H9 (cell line): Measurements from ENCODE around the gene MRPL17. TPM values are rescaled to one million over a fixed set of nuclear protein-coding genes. Genes with fewer than 3 reads are reported as not detected.

Experiments used
- DNase-seq: peaks from one replicate; pipeline ENCODE4 v3.0.0-alpha.2; 2017
- H2AFZ ChIP-seq: one replicate; pipeline ENCODE4 v1.6.1; 2013; ENCODE audit warnings: mild to moderate bottlenecking, low read length, control low read depth, moderate library complexity
- H2AK5ac ChIP-seq: 2 replicates; pipeline ENCODE4 v1.6.1; 2013; ENCODE audit warnings: low read length, control low read depth, mixed read lengths; ENCODE audit not compliant: insufficient read length
- H2BK120ac ChIP-seq: one replicate; pipeline ENCODE4 v1.6.1; 2013; ENCODE audit warnings: low read depth, mild to moderate bottlenecking, low read length, control low read depth, inconsistent platforms; ENCODE audit not compliant: poor library complexity, severe bottlenecking
- H2BK12ac ChIP-seq: 2 replicates; pipeline ENCODE4 v1.6.1; 2013; ENCODE audit warnings: low read length, control low read depth, mixed read lengths, low read depth; ENCODE audit not compliant: insufficient read length
- H2BK15ac ChIP-seq: 2 replicates; pipeline ENCODE4 v1.6.1; 2013; ENCODE audit warnings: low read depth, low read length, control low read depth
- H2BK20ac ChIP-seq: one replicate; pipeline ENCODE4 v1.6.1; 2013; ENCODE audit warnings: low read depth, mild to moderate bottlenecking, low read length, control low read depth, inconsistent platforms; ENCODE audit not compliant: poor library complexity, severe bottlenecking
- H2BK5ac ChIP-seq: 2 replicates; pipeline ENCODE4 v1.6.1; 2013; ENCODE audit warnings: low read length, control low read depth, mixed read lengths; ENCODE audit not compliant: insufficient read length
- H3K14ac ChIP-seq: 2 replicates; pipeline ENCODE4 v1.6.1; 2013; ENCODE audit warnings: low read length, control low read depth; ENCODE audit not compliant: insufficient read depth
- H3K18ac ChIP-seq: 2 replicates; pipeline ENCODE4 v1.6.1; 2013; ENCODE audit warnings: low read depth, mild to moderate bottlenecking, mixed read lengths, low read length, control low read depth; ENCODE audit not compliant: insufficient read length
- H3K23ac ChIP-seq: 2 replicates; pipeline ENCODE4 v1.6.1; 2013; ENCODE audit warnings: low read length, control low read depth, mixed read lengths, low read depth; ENCODE audit not compliant: insufficient read length
- H3K23me2 ChIP-seq: 2 replicates; pipeline ENCODE4 v1.6.1; 2013; ENCODE audit warnings: low read depth, mild to moderate bottlenecking, mixed read lengths, low read length, control low read depth; ENCODE audit not compliant: insufficient read length, poor library complexity, severe bottlenecking
- H3K27ac ChIP-seq: 2 replicates; pipeline ENCODE4 v1.5.1; 2013; ENCODE audit warnings: low read length, control low read depth, mixed read lengths, low read depth; ENCODE audit not compliant: insufficient read length
- H3K27me3 ChIP-seq: 2 replicates; pipeline ENCODE4 v1.6.1; 2013; ENCODE audit warnings: low read length, control low read depth, inconsistent platforms; ENCODE audit not compliant: insufficient read depth
- H3K4ac ChIP-seq: 2 replicates; pipeline ENCODE4 v1.6.1; 2013; ENCODE audit warnings: low read depth, mild to moderate bottlenecking, control low read depth, inconsistent platforms, low read length, moderate library complexity
- H3K4me1 ChIP-seq: 2 replicates; pipeline ENCODE4 v1.6.1; 2013; ENCODE audit warnings: low read length, control low read depth, inconsistent platforms; ENCODE audit not compliant: insufficient read depth
- H3K4me2 ChIP-seq: 2 replicates; pipeline ENCODE4 v1.6.1; 2013; ENCODE audit warnings: low read length, control low read depth, mixed read lengths; ENCODE audit not compliant: insufficient read length, insufficient read depth
- H3K56ac ChIP-seq: 2 replicates; pipeline ENCODE4 v1.6.1; 2013; ENCODE audit warnings: low read depth, mild to moderate bottlenecking, mixed read lengths, low read length, control low read depth; ENCODE audit not compliant: insufficient read length
- H3K79me1 ChIP-seq: 2 replicates; pipeline ENCODE4 v1.6.1; 2013; ENCODE audit warnings: low read depth, mild to moderate bottlenecking, moderate library complexity, low read length, control low read depth, inconsistent platforms; ENCODE audit not compliant: insufficient read depth, poor library complexity, severe bottlenecking
- H3K79me2 ChIP-seq: 2 replicates; pipeline ENCODE4 v1.6.1; 2013; ENCODE audit warnings: low read length, control low read depth, inconsistent platforms; ENCODE audit not compliant: insufficient read depth
- H3K9ac ChIP-seq: 2 replicates; pipeline ENCODE4 v1.6.1; 2013; ENCODE audit warnings: low read length, control low read depth, mixed read lengths; ENCODE audit not compliant: insufficient read length; ENCODE audit errors: extremely low read depth
- H3K9me3 ChIP-seq: one replicate; pipeline ENCODE4 v1.6.1; 2013; ENCODE audit warnings: low read depth, low read length, inconsistent platforms; ENCODE audit not compliant: control insufficient read depth
- H3T11ph ChIP-seq: one replicate; pipeline ENCODE4 v1.6.1; 2013; ENCODE audit warnings: mild to moderate bottlenecking, low read length, control low read depth, inconsistent platforms
- H4K20me1 ChIP-seq: one replicate; pipeline ENCODE4 v1.6.1; 2013; ENCODE audit not compliant: control insufficient read depth, insufficient read length, insufficient read depth
- H4K5ac ChIP-seq: 2 replicates; pipeline ENCODE4 v1.6.1; 2013; ENCODE audit warnings: low read depth, mild to moderate bottlenecking, mixed read lengths, low read length, control low read depth; ENCODE audit not compliant: insufficient read length
- H4K8ac ChIP-seq: replicated peaks from 2 replicates; pipeline ENCODE4 v1.6.1; 2013; ENCODE audit warnings: low read length, control low read depth, mixed read lengths, low read depth; ENCODE audit not compliant: insufficient read length
- H4K91ac ChIP-seq: 2 replicates; pipeline ENCODE4 v1.6.1; 2013; ENCODE audit warnings: low read depth, mild to moderate bottlenecking, moderate library complexity, mixed read lengths, low read length, control low read depth; ENCODE audit not compliant: insufficient read length
- H3K27ac Mint-ChIP-seq, 3 experiments: 2 replicates in 2 of 3; 3 replicates in 1 of 3; pipeline ENCODE4 v1.8.0; 2020 to 2021; ENCODE audit warnings: mixed read lengths in 3 of 3, mild to moderate bottlenecking in 1 of 3, moderate library complexity in 1 of 3
- H3K27me3 Mint-ChIP-seq: 2 replicates; pipeline ENCODE4 v1.8.0; 2021; ENCODE audit warnings: low read depth, mild to moderate bottlenecking, moderate library complexity, mixed read lengths
- H3K36me3 Mint-ChIP-seq, 3 experiments: 2 replicates in 2 of 3; 3 replicates in 1 of 3; pipeline ENCODE4 v1.8.0; 2020 to 2021; ENCODE audit warnings: low read depth in 3 of 3, mixed read lengths in 3 of 3; ENCODE audit not compliant: insufficient read depth in 1 of 3
- H3K4me1 Mint-ChIP-seq, 2 experiments: 2 replicates each; pipeline ENCODE4 v1.8.0; 2020; ENCODE audit warnings: mixed read lengths in 2 of 2
- H3K4me3 Mint-ChIP-seq, 2 experiments: 2 replicates in 1 of 2; 3 replicates in 1 of 2; pipeline ENCODE4 v1.8.0; 2020 to 2021; ENCODE audit warnings: mild to moderate bottlenecking in 2 of 2, mixed read lengths in 2 of 2, moderate library complexity in 1 of 2
- H3K9me3 Mint-ChIP-seq, 2 experiments: 2 replicates in 1 of 2; 3 replicates in 1 of 2; pipeline ENCODE4 v1.8.0; 2020; ENCODE audit warnings: mild to moderate bottlenecking in 2 of 2, mixed read lengths in 2 of 2, moderate library complexity in 1 of 2
- WGBS: extraction: QIAGEN DNeasy Blood & Tissue Kit; methylation state at CpG from one replicate; pipeline ENCODE4 v1.1.7; 2013; ENCODE audit warnings: missing lambda C conversion rate, low lambda C conversion rate, mixed read lengths; ENCODE audit not compliant: insufficient read length; ENCODE audit errors: extremely low coverage; 5-methylcytosine and 5-hydroxymethylcytosine counted together
- total RNA-seq: library from RNA; stranded (reverse); gene quantifications from 2 replicates; pipeline ENCODE4 v1.2.1, GENCODE V29; 2021
- TF ChIP-seq, protein P1 (sequence below): fragments of 200-600 bp; sonication (generic); conservative IDR thresholded peaks from 3 replicates; pipeline ENCODE4 v1.8.0; 2021; ENCODE audit warnings: antibody characterized with exemption, mild to moderate bottlenecking

Gene MRPL17
- total RNA-seq, 1 experiment from 2014 or later, result 75.5 TPM

DNA sequence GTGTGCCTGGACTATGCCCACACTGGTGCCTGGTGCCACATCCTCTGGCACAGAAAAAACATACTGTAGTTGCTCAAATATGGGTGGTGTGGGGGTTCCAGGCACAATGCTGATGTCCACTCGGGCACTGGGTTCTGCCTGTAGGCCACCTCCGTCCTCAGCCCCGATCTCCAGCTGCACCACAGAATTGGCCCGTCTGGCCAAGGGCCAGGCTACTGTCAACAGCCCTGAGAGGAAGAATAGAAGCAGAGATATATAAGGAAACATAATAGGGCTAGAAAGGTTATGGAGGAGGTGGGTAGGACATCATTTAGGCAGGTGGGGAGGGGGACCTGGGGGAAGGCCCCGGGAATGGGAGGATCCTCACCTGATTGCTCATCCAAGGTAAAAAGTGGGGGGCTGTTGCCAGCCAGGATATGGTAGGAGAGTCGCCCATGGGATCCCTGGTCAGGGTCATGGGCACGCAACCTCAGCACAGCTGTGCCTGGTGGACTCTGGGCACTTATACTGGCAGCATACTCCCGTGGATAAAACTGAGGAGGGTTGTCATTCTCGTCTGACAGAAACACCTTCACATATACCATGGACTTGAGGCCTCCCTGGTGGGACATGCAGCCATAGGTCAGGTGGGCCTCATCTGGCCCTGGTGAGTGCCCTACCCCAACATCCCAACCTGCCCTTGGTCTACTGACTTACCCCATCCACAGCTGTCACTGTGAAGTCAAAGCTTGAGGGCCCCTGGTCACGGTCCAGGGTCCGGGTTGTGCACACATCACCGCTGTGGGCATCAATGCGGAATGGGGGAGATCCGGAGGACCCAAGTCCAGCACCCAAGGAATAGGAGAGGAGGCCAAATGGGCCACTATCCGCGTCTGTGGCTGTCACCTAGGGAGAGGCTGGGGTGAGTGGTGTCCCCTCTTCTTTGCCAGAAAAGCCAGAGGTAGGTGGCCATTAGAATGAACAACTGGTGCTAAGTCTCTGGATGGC, 49.4 kb downstream of the MRPL17 start:
- peaks cover 42% of the 10 kb centered on the region for H3K27me3 Mint-ChIP-seq
- peaks cover 3% of the 10 kb centered on the region in 2 experiments; a peak in 2 of 4 replicates for H3K4me1 Mint-ChIP-seq

More for the DNA sequence above, 49.4 kb downstream of the MRPL17 start:
- H3K4ac ChIP-seq, result no peak overlapping the region
- no peak overlapping the region for H2AFZ ChIP-seq
- H2BK120ac ChIP-seq, result no peak overlapping the region
- Mint-ChIP-seq H3K27ac (peak overlapping the region in 1 of 3 experiments; percentile 23; a peak in 1 of 7 replicates), H3K9me3 (no peaks in the 10 kb centered on the region), H3K36me3 (peaks cover 2 to 13% (median 8%) of the 10 kb centered on the region in 3 experiments; a peak in 6 of 7 replicates), H3K4me3 (no peak overlapping the region)
- no peak overlapping the region for H3K27ac ChIP-seq
- TF ChIP-seq, protein P1, sequence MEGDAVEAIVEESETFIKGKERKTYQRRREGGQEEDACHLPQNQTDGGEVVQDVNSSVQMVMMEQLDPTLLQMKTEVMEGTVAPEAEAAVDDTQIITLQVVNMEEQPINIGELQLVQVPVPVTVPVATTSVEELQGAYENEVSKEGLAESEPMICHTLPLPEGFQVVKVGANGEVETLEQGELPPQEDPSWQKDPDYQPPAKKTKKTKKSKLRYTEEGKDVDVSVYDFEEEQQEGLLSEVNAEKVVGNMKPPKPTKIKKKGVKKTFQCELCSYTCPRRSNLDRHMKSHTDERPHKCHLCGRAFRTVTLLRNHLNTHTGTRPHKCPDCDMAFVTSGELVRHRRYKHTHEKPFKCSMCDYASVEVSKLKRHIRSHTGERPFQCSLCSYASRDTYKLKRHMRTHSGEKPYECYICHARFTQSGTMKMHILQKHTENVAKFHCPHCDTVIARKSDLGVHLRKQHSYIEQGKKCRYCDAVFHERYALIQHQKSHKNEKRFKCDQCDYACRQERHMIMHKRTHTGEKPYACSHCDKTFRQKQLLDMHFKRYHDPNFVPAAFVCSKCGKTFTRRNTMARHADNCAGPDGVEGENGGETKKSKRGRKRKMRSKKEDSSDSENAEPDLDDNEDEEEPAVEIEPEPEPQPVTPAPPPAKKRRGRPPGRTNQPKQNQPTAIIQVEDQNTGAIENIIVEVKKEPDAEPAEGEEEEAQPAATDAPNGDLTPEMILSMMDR, result no peak
- peaks cover 18% of the 10 kb centered on the region; the same call in 1 of the 2 replicates for H3K27me3 ChIP-seq
- H3K14ac ChIP-seq, result no peak overlapping the region
- H3K56ac ChIP-seq, result no peak overlapping the region
- H4K8ac ChIP-seq, result no peak overlapping the region
- no peaks in the 10 kb centered on the region for H3K4me1 ChIP-seq
- H3K9me3 ChIP-seq, result no peaks in the 10 kb centered on the region
- DNase-seq, result no peak
- no peak overlapping the region for H2BK12ac ChIP-seq
- H3K23ac ChIP-seq, result no peak overlapping the region
- H2BK20ac ChIP-seq, result no peak overlapping the region
- H4K91ac ChIP-seq, result no peak overlapping the region
- no peak overlapping the region for H2BK5ac ChIP-seq
- H4K5ac ChIP-seq, result no peak overlapping the region
- H3T11ph ChIP-seq, result no peak overlapping the region
- peaks cover 9% of the 10 kb centered on the region for H3K23me2 ChIP-seq
- no peaks in the 10 kb centered on the region for H3K79me1 ChIP-seq
- WGBS, result no CpG with 5 or more reads among the region's 16 CpGs
- H4K20me1 ChIP-seq, result no peaks in the 10 kb centered on the region
- no peak overlapping the region for H2AK5ac ChIP-seq
- no peak overlapping the region for H3K9ac ChIP-seq
- no peak overlapping the region for H3K18ac ChIP-seq
- H3K79me2 ChIP-seq, result no peaks in the 10 kb centered on the region
- H2BK15ac ChIP-seq, result no peak overlapping the region
- H3K4me2 ChIP-seq, result no peak overlapping the region
